Measurements from ENCODE around the gene ISG20.

Gene ISG20

DNA sequence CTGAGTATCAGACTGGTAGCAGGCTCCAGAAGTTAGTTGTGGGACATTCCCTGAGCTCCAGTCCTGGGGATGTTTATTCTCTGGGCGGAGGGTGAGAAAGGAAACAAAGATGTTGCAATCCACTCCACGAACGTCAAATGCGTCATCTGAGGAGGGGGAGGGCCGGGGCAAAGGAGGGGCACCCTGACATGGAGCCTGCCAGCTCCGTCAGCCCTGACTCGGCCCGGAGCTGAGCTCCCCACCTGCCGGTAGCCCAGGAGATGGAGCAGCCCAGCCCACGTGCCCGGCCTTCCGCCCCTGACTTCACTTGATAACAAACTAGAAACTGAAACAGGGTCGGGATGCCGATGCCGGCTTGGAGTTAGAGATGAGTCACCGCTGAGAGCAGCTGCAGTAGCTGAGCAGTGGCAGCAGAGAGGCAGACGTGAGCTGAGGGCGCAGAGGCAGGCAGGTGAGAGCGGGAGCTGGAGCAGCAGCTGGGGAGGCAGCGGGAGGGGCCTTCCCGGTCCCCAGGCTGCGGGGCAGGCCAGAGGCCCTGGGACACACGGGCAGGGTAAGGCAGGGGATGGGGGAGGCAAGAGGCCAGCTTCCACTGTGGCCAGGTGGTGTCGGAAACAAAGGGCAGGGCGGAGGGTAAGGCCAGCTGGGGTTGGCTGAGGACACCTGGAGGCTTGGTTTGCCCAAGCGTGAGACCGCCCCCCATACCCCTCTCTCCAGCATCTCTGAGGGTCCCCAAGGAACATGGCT, at the start of gene ISG20:
Gene ISG20 (plus strand): TSS at position 391 of the 747 bp plus-strand sequence. CDS start 351 bp downstream, at position 742.
- peak; percentile 57 to 67 for DNase-seq

- DNase-seq = no peak
These were observed 48.1 kb upstream of the ISG20 start for GRCh38 chr15:88590759-88591158.

DNA sequence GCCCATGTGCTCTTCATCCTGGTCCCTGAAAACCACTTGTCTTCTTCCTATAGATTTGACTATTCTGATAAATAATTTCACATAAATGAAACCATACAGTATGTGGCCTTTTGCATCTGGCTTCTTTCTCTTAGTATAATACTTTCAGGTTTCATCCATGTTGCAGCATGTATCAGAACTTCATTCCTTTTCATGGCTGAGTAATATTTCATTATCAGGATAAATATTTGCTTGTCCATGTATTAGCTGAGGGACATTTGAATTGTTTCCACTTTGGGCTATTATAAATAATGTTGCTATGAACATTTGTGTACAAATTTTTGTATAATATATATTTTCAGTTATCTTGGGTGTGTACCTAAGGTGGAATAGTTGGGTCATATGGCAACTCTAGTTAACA, 47.4 kb upstream of the ISG20 start:
- no peak for DNase-seq

- DNase-seq = no peak
These were observed 34.9 kb upstream of the ISG20 start for GRCh38 chr15:88603885-88604284.

DNA sequence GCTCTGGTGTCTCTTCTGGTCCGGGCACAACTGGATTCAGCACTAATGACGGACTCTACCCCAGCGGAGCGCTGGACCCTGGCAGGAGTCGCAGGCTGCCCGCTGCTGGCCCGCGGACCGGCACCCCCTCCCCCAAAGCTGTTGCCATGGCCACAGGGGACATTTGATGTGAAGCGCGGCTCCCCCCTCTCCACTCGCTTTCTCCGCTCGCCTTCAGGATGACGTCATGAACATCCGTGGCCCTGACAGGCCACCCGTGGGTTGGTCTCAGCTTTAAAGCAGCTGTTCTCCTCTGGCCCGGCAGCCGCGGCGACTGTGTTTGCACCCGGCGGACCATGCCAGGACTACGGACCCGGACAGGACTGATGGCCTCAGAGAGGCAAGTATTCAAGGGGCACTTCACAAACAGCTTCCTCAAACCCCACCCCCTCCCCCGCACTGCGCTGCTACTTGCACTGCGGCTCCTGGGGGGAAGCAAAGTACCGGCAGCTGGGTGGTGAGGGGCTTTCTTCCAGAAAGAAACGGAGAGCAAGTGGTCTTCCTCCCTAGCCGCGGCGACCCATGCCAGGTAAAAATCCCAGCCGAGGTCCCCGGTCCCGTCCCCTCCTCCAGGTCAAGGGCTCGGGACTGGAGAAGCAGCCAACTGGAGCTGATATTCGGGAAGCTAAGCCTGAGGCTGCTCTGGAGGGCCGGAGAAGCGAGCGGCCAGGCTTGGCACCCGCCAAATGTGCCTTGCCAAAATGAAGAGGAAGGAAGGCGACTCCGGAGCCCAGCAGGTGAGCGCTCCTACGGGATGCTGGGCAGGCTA, 34.2 kb upstream of the ISG20 start:
- DNase-seq = peak in 1 of 2 donors; percentile 20

DNA sequence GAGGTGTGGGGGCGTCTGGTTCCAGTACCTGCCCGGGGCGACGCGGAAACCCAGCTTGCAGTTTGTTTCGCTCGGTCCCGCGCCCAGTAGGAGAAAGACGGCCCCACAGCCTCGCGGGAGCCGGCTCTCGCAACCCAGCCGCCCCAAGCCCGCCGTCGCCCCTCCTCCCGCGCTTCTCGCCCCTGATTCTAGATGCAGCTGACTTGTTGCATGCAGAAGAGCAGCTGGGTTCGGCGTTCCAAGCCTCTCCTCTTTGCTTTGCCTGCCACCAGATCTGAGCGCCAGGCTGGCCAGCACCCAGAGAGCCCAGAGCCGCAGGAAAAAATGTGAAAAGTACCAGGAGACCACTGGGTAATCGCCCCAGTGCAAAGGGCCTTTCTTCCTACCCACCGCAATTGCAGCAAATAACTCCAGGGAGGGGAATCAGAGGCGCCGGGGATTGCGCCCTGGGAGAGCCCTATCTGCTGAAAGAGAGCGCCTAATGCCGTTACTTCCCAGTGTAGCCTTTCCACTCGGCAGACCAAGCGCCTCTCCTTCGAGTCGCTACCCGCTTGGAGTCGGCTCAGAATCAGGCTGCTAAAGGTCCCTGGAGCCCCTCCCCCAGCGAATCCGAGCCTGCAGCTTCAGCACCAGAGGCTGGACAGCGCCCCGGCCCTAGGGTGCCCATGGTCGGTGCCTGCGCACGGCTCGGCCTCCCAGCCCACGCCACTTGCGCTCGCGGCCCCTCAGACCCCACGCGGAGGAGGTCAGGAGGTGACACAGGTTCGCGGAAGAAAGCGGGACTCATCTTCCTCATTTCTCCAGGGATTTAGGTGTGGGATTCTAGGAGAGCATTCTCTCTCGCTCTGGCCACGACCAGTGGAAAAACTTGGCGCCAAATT, 33.4 kb upstream of the ISG20 start:
- DNase-seq = peak in 1 of 2 donors; percentile 26

GRCh38 chr15:88606070-88606794, 32.6 kb upstream of the ISG20 start:
- DNase-seq = no peak

- no peak for DNase-seq
These were observed 30.9 kb upstream of the ISG20 start for GRCh38 chr15:88607951-88608350.

DNA sequence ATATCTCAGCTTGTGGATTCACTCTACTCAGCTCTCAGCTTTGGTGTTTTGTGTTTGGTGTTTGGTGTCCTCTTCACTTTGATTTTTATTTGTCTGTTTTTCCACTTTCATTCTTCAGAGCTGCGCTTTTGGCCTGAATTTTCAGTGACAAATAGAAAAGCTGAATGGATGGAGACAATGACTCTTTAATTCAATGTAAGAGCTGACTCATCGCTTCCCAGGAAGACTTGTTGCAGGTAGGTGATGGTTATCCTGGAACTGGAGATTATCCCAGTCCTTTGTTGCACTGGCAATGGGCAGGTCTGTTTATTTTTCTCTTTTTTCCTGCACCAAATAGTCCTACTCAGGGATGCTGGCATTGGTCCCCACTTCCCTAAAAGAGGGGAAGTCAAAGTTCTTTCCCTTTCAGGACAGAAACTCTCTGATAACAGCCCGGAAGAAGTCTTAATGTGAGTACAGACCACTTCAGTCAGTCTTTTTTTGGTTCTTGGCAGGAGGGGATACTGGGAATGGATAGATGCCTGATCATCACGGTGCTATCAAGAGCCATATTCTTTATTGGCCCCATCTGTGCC, 30.1 kb upstream of the ISG20 start:
- DNase-seq = no peak

DNA sequence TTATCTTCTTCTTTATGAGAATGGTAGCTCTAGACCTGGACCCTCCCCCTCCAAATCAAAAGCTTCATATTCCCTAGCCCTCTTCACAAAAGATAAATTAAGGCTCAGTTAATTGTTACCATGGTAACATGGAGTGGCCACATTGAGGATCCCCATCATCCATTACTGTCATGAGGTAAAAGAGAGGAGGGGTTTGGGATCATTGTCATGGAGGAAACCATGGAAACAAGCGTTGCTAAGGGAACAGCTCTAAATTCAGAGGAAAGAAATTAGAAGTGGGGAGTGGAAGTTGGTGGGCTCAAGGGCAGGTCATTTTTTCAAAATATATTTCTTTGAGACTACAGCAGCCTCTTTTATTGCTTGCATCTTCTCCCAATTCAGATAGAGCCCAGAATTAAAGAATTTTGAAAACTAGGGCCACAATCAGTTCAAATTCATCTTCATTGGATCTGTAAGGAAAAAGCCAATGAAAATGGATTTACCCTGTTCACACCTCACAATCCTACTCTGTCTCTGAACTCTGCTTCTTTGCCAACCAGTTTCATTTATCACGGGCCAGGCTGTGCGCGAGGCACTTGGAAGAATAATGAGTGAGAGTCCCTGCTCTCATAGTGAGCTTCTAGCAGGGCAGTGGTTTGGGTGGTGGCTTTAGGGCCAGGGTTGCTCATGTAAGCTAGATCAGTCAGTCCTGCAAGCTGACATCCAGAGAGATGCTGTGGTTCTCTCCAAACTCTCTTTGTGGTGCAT, 29.3 kb upstream of the ISG20 start:
- DNase-seq = no peak

GRCh38 chr15:88610701-88611231, 28.1 kb upstream of the ISG20 start:
- DNase-seq = no peak

DNA sequence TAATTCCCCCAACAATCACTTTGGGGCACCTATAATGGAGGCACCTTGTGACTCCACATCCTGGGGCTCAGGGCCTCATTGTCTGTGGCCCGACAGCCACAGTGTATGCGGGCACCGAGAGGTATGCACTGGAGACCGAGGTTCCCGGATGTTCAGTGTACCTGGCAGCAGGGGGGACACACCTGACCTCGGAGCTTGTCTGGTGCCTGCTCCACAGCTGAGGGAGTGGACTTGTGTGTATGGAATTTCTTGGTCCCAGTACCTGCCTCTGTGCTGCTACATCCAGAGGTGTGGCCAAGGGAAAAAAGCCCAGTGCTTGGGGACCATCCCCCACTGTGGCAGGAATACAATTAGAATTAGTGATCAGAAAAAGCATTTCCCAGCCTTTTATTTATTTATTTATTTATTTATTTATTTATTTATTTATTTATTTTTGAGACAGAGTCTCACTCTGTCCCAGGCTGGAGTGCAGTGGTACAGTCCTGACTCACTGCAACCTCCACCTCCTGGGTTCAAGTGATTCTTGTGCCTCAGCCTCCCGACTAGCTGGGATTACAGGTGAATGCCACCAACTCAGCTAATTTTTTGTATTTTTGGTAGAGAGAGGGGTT, 26.5 kb upstream of the ISG20 start:
- DNase-seq = no peak

- DNase-seq = no peak
These were observed 25.5 kb upstream of the ISG20 start for GRCh38 chr15:88613074-88613944.

- no peak for DNase-seq
These were observed 23.3 kb upstream of the ISG20 start for GRCh38 chr15:88615303-88616107.

DNA sequence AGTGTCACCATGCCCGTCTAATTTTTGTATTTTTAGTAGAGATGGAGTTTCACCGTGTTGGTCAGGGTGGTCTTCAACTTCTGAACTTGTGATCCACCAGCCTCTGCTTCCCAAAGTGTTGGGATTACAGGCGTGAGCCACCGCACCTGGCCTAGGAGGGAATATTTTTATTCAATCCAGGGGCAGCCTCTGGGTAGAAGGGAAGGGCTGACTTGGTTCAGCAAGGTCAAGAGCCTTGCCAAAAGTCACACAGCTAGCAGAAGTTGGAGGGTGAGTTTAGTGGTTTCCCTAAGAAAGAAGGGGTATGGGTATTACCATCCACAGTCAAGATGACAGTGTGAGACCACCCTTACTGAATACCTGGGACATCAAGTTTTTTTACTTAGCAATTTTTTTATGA, 22.6 kb upstream of the ISG20 start:
- no peak for DNase-seq

DNA sequence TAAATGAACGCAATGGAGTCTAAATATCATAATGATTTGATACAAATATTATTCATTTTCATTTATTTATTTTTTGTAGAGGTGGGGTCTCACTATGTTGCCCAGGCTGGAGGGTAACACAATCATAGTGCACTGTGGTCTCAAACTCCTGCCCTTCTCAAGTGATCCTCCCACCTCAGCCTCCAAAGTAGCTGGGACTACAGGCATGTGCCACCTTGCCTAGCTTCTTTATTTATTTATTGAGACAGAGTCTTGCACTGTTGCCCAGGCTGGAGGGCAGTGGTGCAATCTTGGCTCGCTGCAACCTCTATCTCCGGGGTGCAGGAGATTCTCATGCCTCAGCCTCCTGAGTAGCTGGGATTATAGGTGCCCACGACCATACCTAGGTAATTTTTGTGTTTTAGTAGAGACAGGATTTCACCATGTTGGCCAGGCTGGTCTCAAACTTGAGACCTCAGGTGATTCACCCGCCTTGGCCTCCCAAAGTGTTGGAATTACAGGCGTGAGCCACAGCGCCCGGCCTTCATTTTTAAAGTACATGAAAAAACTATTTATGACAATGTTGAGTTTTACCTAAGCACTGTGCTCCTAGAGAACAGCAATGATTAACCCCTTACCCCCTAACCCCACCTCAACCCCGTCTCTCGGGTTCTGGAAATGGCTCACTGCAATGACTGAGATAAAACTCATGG, 21.6 kb upstream of the ISG20 start:
- DNase-seq = no peak

- no peak for DNase-seq
These were observed 21.0 kb upstream of the ISG20 start for GRCh38 chr15:88617790-88618189.

DNA sequence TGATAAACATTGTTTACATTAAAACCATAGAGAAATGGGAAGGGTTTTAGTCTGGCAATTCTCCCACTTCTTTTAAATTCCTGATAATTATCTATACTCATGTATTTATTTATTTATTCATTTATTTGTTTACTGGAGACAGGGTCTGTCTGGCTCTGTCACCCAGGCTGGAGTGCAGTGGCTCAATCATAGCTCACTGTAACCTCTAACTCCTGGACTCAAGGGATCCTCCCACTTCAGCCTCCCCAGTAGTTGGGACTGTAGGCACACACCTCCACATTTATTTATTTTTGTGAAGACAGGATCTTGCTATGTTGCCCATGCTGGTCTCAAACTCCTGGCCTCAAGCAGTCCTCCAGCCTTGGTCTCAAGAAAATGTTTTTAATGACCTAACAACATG, 20.1 kb upstream of the ISG20 start:
- DNase-seq = no peak

Measured in hippocampal formation (tissue), 2 donors.